PC-9 (cell line): ENCODE results near the gene ZNF398. TPM values are rescaled to one million over a fixed set of nuclear protein-coding genes. Genes with fewer than 3 reads are reported as not detected.
A peak's percentile ranks its signal among the peaks of the same experiment; 100 is the strongest.

ENCODE experiments used
- BruUV-seq: library from RNA; stranded (reverse); fragments of 400-500 nt; replicated peaks from 2 replicates; lab custom pipeline; 2021; lab: Mats Ljungman, UMichigan
- CTCF ChIA-PET: fragments of 300-600 bp; sonication (Branson Sonifier 250); formaldehyde crosslinking; loops from one replicate; lab custom pipeline; 2022; ENCODE audit warnings: antibody characterized with exemption; lab: Charles Lee
- POLR2A ChIA-PET: fragments of 300-600 bp; sonication (Branson Sonifier 250); formaldehyde crosslinking; loops from one replicate; lab custom pipeline; 2022; ENCODE audit warnings: antibody characterized with exemption; ENCODE audit not compliant: unreplicated experiment; lab: Charles Lee
- DNase-seq, 2 experiments: peaks; one replicate each; pipeline versions ENCODE4 v3.0.0 to v3.0.0-alpha.2; 2015 to 2022; ENCODE audit warnings: mixed read lengths in 1 of 2
- H2AFZ ChIP-seq: fragments of 200-600 bp; sonication (generic); 2 replicates; pipeline ENCODE4 v1.8.1; 2017; ENCODE audit warnings: antibody characterized with exemption
- H3F3A ChIP-seq: fragments of 200-600 bp; sonication (generic); 2 replicates; pipeline ENCODE4 v1.8.1; 2017; ENCODE audit warnings: antibody characterized with exemption, mild to moderate bottlenecking, low read depth; ENCODE audit not compliant: insufficient read depth
- H3K27ac ChIP-seq: fragments of 200-600 bp; sonication (generic); 2 replicates; pipeline ENCODE4 v1.6.1; 2016; ENCODE audit warnings: mixed run types
- H3K27me3 ChIP-seq: fragments of 200-600 bp; sonication (generic); 2 replicates; pipeline ENCODE4 v1.6.1; 2016; ENCODE audit warnings: low read depth, mixed run types; ENCODE audit not compliant: insufficient read depth
- H3K36me3 ChIP-seq: fragments of 200-600 bp; sonication (generic); 2 replicates; pipeline ENCODE4 v1.6.1; 2016; ENCODE audit warnings: low read depth, mixed run types
- H3K4me1 ChIP-seq: fragments of 200-600 bp; sonication (generic); replicated peaks from 2 replicates; pipeline ENCODE4 v1.6.1; 2016; ENCODE audit warnings: mixed run types; ENCODE audit not compliant: insufficient read depth
- H3K4me2 ChIP-seq: fragments of 200-600 bp; sonication (generic); 2 replicates; pipeline ENCODE4 v1.6.1; 2017; ENCODE audit warnings: mixed run types
- H3K4me3 ChIP-seq: fragments of 200-600 bp; sonication (generic); 2 replicates; pipeline ENCODE4 v1.6.1; 2016; ENCODE audit warnings: mixed run types
- H3K79me2 ChIP-seq: fragments of 200-600 bp; sonication (generic); 2 replicates; pipeline ENCODE4 v1.6.1; 2017; ENCODE audit warnings: low read depth, mixed run types
- H3K9me2 ChIP-seq: fragments of 200-600 bp; sonication (generic); 2 replicates; pipeline ENCODE4 v1.8.1; 2017; ENCODE audit warnings: mild to moderate bottlenecking; ENCODE audit not compliant: insufficient read depth
- H3K9me3 ChIP-seq: fragments of 200-600 bp; sonication (generic); 2 replicates; pipeline ENCODE4 v1.8.1; 2016; ENCODE audit warnings: low read depth; ENCODE audit not compliant: insufficient read depth
- H4K20me1 ChIP-seq: fragments of 200-600 bp; sonication (generic); 2 replicates; pipeline ENCODE4 v1.8.1; 2017; ENCODE audit not compliant: insufficient read depth
- EZH2 ChIP-seq: fragments of 200-600 bp; sonication (generic); IDR thresholded peaks from 2 replicates; pipeline ENCODE4 v1.8.0; 2017; ENCODE audit warnings: antibody characterized with exemption, low read depth
- intact Hi-C: fragments of 100-400 bp; cut with micrococcal nuclease; formaldehyde crosslinking; loops from one replicate; pipeline ENCODE4 v1.10.0; 2022; ENCODE audit not compliant: unreplicated experiment
- total RNA-seq: library from RNA; stranded (reverse); gene quantifications from 2 replicates; pipeline ENCODE4 v1.2.3, GENCODE V29; 2021
- TF ChIP-seq, protein P1 (sequence below): fragments of 200-600 bp; sonication (generic); conservative IDR thresholded peaks from 2 replicates; pipeline ENCODE4 v1.6.1; 2017; ENCODE audit warnings: mixed run types, antibody characterized with exemption, mild to moderate bottlenecking, moderate library complexity

The ZNF398 gene
- total RNA-seq, 1 experiment from 2014 or later = 11.7 TPM

DNA sequence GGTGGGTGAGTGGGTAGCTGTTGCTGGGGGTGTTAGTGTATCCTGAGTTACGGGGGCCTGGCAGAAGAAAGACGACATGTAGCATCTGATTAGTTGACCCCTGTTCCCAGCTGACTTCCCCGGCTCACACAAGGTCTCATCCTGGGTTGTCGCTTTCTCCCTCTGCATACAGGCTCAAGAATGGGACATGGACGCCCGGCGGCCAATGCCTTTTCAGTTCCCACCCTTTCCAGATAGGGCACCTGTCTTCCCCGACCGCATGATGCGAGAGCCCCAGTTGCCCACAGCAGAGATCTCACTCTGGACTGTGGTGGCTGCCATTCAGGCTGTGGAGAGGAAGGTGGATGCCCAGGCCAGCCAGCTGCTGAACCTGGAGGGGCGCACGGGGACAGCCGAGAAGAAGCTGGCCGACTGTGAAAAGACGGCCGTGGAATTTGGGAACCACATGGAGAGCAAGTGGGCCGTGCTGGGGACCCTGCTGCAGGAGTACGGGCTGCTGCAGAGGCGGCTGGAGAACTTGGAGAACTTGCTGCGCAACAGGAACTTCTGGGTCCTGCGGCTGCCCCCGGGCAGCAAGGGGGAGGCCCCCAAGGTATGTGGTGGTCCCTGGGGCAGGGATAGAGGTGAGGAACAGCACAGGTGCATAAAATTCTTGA, 51.0 kb downstream of the ZNF398 start:
- Histone ChIP-seq H3K9me2 (no peaks in the 10 kb centered on the region), H3K4me1 (peaks cover 17% of the 10 kb centered on the region), H3K4me2 (0 out of 2 replicates have a peak overlapping the region, but pooled peaks have one; percentile 91), H3K9me3 (no peaks in the 10 kb centered on the region), H2AFZ (no peak overlapping the region), H3K4me3 (no peak overlapping the region), H3F3A (peaks cover 14% of the 10 kb centered on the region), H3K79me2 (peaks cover 59% of the 10 kb centered on the region), H3K27me3 (no peaks in the 10 kb centered on the region), H3K27ac (no peak overlapping the region), H3K36me3 (peaks cover 43% of the 10 kb centered on the region), H4K20me1 (peaks cover 16% of the 10 kb centered on the region)
- BruUV-seq = no TSS peak
- DNase-seq = no peak
- intact Hi-C loops = loop anchor here (5.0 kb wide), 1 partner anchor 51 kb away; the partner anchor contains the start of gene ZNF398
- CTCF ChIA-PET = no interaction called here
- POLR2A ChIA-PET = no interaction called here
- TF ChIP-seq, protein P1, sequence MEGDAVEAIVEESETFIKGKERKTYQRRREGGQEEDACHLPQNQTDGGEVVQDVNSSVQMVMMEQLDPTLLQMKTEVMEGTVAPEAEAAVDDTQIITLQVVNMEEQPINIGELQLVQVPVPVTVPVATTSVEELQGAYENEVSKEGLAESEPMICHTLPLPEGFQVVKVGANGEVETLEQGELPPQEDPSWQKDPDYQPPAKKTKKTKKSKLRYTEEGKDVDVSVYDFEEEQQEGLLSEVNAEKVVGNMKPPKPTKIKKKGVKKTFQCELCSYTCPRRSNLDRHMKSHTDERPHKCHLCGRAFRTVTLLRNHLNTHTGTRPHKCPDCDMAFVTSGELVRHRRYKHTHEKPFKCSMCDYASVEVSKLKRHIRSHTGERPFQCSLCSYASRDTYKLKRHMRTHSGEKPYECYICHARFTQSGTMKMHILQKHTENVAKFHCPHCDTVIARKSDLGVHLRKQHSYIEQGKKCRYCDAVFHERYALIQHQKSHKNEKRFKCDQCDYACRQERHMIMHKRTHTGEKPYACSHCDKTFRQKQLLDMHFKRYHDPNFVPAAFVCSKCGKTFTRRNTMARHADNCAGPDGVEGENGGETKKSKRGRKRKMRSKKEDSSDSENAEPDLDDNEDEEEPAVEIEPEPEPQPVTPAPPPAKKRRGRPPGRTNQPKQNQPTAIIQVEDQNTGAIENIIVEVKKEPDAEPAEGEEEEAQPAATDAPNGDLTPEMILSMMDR = no peak
- no peak for TF ChIP-seq EZH2

DNA sequence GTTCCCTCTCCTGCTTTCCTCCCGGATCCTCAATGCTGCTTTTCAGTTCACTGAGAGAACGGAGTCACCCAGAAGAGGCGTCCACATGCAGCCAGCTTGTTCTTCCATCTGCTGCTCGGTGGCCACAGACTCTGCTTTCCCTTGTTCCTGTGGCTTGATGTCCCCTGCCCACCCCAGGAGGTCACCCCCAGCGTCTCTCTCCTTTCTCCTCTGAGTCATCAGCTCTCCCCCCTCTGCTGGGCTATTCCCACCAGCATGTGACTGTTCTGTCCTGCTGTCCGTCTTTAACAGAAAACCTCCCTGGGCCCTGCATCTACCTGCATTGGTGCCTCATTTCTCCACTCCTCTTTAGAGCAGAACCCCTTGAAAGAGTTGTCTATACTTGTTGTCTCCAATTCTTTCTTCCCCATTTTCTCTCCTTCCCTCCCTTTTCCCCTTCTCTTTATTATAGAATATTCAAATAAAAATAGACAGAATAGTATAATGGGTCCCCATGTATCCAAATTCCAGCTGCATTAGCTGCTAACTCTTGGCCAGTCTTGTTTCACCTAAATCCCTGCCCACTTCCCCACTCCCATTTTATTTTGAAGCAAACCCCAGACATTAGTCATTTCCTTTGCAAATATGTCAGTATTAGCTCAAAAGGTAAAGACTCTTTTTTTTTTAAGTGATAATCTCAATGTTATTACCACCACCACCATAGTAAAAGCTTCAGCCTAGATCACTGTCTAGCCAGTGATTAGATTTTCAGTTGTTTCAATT, 52.2 kb downstream of the ZNF398 start:
- no peak for DNase-seq
- Histone ChIP-seq H3K4me2 (no peak overlapping the region), H3K4me3 (no peak overlapping the region), H3K9me2 (no peaks in the 10 kb centered on the region), H3K4me1 (peaks cover 22% of the 10 kb centered on the region), H3K36me3 (peaks cover 54% of the 10 kb centered on the region), H4K20me1 (peaks cover 16% of the 10 kb centered on the region), H3K79me2 (peaks cover 70% of the 10 kb centered on the region), H3K27me3 (no peaks in the 10 kb centered on the region), H3K9me3 (no peaks in the 10 kb centered on the region), H3K27ac (no peak overlapping the region), H3F3A (peaks cover 19% of the 10 kb centered on the region), H2AFZ (no peak overlapping the region)
- no TSS peak for BruUV-seq
- TF ChIP-seq EZH2 = no peak
- TF ChIP-seq, protein P1 = no peak
- CTCF ChIA-PET = no interaction called here
- intact Hi-C loops = loop anchor here (5.0 kb wide), 1 partner anchor 52 kb away; the partner anchor contains the start of gene ZNF398
- POLR2A ChIA-PET = no interaction called here

DNA sequence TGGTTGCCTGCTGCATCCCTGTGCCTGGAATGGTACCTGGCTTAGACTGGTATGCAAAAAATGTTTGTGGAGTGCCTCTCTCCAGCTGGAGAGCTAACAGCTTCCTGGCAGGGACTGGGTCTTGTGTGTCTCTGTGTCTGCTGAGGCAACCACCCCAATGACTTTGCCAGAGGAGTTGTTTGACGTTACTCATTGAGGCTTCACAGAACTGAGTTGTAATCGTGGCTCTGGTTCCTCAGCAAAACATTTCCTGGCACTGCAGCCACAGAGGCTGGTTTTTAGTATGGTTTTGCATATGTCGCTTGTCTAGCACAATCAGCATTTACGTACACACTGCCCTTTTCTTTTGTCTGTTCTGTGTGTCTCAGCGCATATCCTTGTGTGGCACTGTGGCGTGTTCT, 55.6 kb downstream of the ZNF398 start:
- intact Hi-C loops = no loop called here
- Histone ChIP-seq H3K4me3 (no peak overlapping the region), H3K27me3 (no peaks in the 10 kb centered on the region), H4K20me1 (0 out of 2 replicates have a peak, but pooled peaks cover 5% of the 10 kb centered on the region), H3F3A (peaks cover 24% of the 10 kb centered on the region), H3K9me3 (no peaks in the 10 kb centered on the region), H2AFZ (no peak overlapping the region), H3K36me3 (peaks cover 64% of the 10 kb centered on the region), H3K4me2 (no peak overlapping the region), H3K79me2 (peaks cover 61% of the 10 kb centered on the region), H3K4me1 (peaks cover 30% of the 10 kb centered on the region), H3K27ac (no peak overlapping the region), H3K9me2 (no peaks in the 10 kb centered on the region)
- TF ChIP-seq, protein P1 = no peak
- no peak for TF ChIP-seq EZH2
- CTCF ChIA-PET = interaction anchor here (0.8 kb wide), 1 partner anchor 294 kb away, joined by 19 read pairs; no protein-coding TSS in a partner anchor
- DNase-seq = no peak
- POLR2A ChIA-PET = no interaction called here
- no TSS peak for BruUV-seq
